Right renal pelvis (tissue), 4 donors: ENCODE results near the gene EXOC6B. TPM values are rescaled to one million over a fixed set of nuclear protein-coding genes. Genes with fewer than 3 reads are reported as not detected.

Source experiments
- DNase-seq, 4 donors: peaks; one replicate each; pipeline ENCODE4 v3.0.0-alpha.2; 2013; ENCODE audit warnings: low read depth in 4 of 4, low spot score in 3 of 4, missing footprints in 1 of 4
- polyA plus RNA-seq, 4 donors: library from polyadenylated mRNA; unstranded; fragments of 120-200 nt; gene quantifications; one replicate each; pipeline ENCODE4 v1.2.1, GENCODE V29; 2013; ENCODE audit not compliant: insufficient read length in 4 of 4

EXOC6B gene
- polyA plus RNA-seq, 4 donors: 20.8 to 25.5 (median 23.7) TPM

DNA sequence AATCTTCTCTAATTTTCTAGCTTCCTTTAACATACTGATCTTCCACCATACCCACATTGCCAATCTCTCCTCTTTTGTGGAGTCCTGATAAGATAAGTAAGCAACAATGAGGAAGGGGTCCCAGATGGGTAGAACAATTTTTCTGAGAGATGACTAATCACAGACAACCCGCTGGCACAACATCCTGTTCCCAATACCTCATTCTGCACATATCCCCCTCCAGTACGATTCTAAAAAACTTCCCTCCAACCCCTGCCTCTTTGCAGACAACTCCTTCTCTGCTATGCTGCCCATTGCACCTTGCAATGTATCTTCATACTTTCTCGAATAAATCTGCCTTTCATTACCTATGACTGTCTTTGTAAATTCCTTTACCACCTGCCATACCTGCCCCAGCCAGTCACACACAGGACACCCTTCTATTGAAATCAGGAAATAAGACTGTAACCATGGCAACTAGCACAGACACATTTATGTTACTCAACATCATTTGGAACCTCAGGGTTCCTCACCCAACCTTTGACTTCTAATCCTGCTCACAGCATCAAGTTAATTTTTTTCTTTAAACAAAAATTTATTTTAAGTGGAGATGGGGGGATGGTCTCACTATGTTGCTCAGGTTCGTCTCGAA, 7.4 kb upstream of the EXOC6B start:
- no peak for DNase-seq

DNA sequence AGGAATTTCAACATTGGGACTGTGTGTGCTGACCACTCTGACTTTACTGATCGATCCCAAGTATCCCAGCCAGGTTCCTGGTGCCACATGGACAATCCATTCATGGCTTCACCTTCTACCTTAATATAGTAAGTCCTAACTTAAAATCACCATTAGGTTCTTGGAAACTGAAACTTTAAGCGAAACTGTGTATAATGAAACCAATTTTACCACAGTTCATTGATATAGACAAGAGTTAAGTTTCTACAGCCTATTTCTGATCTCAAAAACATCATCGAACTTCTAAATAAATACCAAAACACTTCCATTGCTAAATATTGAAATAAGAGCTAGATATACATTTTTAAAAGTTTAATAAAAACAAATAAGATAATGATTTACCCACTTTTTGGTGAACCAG, 4.4 kb upstream of the EXOC6B start:
- DNase-seq: no peak

DNA sequence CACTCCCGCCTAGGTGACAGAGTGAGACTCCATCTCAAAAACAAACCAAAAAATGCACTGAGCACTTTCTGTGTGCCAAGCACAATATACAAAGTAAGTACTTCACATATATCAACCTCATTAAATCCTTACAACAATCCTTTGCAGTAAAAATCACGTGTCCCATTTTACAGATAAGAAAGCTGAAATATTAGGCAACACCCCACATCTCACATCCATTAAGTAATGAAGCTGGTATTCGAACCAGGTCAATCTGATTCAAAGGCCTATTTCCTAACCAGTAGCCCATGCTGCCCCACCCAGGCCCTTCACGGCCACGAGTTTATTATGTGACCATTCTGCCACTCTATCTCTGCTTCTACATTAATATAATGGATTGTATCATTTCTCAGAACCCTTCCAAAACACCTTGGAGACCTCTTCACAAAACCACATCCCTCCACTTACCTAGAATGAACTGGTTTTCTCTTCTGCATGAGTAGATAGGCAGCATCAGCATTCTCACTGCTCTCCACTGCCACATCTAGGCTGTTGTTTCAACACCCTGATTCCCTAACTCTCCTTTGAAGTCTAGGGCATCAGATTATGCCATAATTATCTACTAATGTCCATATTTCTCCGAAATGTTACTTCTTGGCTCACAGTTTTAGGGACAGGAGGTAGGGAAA, 3.1 kb upstream of the EXOC6B start:
- DNase-seq: no peak

DNA sequence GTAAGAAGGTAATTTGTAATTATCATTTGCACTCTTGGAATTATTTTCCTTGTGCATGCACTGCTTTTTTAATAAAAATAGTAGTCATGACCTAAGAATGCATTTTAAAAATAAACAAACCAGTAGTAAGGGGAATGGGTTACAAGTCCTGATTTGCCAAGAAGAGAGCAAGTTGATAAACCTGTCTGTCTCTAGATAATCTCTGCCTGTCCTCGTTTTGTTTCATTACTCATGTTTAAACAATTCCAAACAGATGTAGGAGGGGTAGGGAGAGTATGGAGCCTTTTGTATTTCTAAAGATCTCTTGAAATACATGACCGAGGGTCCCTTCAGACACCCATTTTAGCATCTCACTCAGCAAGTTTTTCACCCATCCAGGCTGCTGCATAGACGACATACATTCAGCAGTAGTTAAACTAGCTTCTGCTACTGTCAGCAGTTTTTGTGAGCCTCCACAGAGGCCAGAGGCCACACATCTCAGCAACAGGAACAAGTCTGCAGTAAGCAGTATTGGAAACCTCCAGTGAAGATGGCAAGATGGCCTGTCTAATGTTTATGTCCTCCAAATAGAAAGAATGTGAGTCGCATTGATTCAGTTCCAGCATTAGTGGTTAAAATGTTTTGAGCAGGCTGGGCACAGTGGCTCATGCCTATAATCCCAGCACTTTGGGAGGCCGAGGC, 2.3 kb upstream of the EXOC6B start:
- DNase-seq: no peak

DNA sequence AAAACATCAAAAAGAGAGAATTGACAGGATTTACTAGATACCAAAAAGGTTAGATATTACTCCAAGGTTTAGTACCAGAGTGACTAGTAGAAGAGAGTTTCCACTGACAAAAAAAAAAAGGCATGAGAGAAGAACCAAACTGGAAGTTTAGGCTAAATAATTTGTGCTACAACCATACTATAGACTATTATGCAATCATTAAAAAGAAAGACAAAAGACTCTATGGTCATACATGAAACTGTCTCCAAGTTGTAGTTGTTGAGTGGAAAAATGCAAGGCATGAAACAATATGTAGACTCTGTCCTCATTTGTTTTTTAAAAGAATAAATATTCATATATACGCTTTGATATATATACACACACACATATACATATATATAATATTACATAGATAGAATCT, 1.7 kb upstream of the EXOC6B start:
- DNase-seq: no peak

DNA sequence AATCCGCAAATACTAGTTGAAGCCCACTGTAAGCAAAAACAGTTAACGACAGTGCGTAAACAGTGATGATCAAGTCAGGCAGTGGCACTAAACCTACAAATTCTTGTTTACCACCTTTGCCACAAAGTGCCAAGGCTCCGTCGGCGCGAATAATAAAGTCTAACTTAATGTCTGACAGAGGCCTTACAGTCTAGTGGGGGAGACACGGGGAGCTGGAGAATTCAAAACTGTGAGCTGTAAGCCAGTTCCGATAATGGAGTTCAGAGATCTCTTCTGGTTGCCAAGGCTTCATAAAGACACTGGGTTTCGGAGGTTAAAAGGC, 284 bp upstream of the EXOC6B start:
- DNase-seq: no peak

DNA sequence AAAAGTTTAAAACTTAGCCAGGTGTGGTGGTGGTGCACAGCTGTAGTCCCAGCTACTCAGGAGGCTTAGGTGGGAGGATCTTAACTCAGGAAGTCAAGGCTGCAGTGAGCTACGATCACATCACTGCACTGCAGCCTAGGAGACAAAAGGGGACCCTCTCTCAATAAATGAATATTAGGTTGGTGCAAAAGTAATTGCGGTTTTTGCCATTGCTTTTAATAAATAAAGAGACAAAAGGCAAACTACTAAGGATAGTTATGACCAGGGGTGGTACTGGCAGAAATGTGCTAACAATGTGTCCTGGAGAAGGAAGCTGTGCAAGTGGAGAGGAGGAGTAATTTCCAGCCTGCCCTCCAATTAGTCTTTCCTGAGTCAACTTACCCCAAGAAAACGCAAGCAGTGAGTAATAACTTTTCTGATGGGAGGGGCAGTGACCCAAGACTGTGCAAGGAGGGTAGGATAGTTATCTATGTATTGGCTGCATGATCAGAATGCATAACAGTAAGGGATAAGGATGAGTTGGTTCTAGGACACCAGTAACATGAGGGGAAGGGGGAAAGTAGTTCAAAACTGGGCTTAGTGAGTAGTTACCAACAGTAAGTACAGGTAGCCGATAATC, 1.5 kb downstream of the EXOC6B start:
- DNase-seq: no peak

DNA sequence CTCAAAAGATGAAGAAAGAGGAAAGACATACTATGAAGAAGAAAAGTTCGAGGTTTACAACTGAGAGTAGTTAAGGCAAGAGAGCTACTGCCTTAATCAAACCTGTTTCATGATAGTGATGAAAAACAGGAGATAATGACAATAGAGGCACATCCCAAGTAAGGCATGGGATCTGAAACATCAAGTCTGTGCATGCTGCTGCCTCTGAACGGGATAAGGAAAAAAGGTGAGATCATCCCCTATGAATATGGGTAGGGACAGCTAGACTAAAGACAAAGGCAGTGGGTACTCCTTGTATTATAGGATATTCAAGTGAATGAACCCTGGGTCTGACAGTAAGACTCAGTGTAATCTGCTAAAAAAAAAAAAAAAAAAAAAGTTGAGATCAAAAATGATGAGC, 3.0 kb downstream of the EXOC6B start:
- no peak for DNase-seq

DNA sequence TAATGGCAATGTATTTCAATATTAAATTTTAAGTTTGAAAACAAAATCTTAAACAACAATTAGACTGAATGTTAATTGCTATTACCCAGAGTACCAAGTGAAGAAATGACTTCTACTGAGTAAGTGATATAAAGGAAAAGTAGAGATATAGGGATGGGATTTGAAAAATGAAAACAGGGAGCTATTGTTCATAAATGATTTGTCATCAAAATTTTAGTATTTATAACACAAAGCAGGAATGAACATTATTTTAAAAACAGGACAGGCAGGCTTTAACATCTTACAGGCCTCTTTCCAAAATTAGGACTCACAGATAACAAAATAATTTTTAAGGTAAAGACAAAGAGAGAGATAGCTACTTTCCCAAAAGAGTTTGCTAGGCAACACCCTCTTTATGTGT, 3.9 kb downstream of the EXOC6B start:
- no peak for DNase-seq

DNA sequence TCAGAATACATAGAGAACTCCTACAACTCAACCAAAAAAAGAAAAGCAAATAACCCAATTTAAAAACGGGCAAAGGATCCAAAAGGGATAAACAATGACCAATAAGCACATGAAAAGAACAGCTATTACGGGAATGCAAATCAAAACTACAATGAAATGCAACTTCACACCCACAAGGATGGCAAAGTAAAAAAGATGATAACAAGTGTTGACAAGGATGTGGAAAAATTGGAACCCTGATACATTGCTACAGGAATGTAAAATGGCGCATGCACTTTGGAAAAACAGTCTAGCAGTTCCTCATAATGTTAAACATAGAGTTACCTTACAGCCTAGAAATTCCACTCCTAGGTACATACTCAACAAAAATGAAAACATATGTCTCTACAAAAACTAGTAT, 4.7 kb downstream of the EXOC6B start:
- no peak for DNase-seq

DNA sequence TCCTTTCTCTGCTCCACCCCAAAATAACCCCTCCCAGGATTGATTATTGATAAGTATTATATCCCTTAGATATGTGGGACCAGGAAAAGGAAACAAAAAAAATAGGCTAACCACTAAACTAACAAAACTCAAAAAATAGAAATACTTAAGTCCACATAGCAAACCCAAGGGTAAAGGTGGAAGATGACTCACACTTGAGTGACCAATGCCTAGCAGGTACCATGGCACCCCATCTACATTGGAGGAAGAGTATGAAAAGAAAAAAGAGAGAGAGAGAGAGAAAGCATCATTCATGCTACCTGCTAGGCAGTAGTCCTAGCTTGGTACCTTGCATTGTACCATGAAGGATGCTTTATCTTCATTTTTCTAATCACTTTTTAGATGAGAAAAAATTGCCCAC, 6.3 kb downstream of the EXOC6B start:
- no peak for DNase-seq

DNA sequence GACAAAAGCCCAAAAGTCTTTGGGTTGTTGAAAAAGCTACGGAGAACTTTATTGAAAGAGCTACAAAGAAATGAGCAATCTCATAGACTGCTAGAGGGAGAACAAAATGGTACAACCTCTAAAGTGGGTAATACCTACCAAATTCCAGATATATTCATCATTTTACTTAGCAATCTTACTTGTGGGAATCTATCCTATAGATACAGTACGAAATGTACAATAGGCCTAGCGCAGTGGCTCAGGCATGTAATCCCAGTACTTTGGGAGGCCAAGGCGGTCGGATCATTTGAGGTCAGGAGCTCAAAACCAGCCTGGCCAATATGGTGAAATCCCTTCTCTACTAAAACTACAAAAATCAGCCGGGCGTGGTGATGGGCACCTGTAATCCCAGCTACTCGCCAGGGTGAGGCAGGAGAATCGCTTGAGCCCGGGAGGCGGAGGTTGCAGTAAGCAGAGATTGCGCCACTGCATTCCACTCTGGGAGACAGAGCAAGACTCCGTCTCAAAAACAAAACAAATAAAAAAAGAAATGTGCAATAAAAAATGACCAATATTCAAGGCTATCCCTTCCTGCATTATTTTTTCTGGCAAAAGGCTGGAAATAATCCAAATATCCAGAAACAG, 10.1 kb downstream of the EXOC6B start:
- DNase-seq: no peak

DNA sequence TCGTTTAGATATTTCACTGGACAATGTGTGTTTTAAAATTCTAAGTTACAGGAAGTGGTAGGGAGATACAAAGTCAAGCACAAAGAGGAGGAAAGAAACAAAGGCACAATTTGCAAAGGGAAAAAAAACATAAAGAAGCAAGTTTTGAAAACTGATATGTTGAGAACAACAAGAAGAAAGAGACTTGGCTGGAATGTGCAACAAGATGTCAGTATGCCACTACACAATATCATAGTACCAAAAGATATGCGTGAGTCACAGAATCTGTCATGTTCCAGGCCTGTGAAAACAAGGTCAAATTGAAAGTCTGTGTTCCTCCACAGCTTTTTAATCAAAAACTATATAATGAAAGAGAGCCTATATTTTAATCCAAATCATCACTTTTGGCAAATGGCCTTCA, 12.0 kb downstream of the EXOC6B start:
- DNase-seq: no peak

DNA sequence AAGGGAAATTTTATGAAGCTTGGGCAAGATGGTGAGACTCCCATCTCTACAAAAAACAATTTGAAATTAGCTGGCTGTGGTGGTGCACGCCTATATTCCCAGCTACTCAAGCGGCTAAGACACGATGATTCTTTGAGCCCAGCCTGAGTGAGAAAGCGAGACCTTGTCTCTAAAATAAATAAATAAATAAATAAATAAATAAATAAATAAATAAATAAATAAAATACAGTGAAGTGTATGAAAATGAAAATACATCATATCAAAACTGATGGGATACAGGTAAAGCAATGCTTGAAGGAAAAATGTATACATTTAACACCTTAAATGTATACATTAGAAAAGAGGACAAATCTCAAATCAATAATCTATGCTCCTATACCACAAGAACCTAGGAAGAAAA, 15.7 kb downstream of the EXOC6B start:
- no peak for DNase-seq

DNA sequence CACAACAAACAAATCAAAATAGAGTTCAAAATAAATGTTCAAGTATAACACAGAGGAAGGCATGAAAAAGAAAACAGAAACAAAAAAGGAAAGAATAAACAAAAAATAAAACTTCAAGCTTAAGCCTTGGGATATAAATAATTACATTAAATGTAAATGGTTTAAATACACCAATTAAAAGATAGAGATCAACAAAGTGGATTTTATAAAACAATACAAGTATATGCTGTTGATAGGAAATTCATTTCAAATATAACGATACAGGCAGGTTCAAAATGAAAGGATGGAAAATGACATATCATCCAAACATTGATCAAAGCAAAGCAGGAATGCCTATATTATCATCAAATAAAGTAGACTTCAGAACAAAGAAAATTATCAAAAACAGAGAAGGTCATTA, 16.7 kb downstream of the EXOC6B start:
- DNase-seq: no peak

DNA sequence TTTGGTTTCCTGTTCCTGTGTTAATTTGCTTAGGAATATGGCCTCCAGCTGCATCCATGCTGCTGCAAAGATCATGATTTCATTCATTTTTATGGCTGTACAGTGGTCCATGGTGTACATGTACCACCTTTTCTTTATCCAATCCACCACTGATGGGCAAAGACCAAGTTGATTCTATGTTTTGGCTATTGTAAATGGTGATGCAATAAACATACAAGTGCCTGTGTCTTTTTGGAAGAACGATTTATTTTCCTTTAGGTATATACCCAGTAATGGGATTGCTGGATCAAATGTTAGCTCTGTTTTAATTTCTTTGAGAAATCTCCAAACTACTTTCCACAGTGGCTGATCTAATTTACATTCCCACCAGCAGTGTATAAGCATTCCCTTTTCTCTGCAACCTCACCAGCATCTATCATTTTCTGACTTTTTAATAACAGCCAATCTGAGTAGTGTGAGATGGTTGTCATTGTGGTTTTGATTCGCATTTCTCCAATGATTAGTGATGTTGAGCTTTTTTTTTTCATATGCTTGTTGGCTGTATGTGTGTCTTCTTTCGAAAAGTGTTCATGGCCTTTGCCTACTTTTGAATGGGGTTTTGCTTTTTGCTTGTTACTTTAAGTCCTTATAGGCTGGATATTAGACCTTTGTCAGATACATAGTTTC, 19.4 kb downstream of the EXOC6B start:
- DNase-seq: no peak

DNA sequence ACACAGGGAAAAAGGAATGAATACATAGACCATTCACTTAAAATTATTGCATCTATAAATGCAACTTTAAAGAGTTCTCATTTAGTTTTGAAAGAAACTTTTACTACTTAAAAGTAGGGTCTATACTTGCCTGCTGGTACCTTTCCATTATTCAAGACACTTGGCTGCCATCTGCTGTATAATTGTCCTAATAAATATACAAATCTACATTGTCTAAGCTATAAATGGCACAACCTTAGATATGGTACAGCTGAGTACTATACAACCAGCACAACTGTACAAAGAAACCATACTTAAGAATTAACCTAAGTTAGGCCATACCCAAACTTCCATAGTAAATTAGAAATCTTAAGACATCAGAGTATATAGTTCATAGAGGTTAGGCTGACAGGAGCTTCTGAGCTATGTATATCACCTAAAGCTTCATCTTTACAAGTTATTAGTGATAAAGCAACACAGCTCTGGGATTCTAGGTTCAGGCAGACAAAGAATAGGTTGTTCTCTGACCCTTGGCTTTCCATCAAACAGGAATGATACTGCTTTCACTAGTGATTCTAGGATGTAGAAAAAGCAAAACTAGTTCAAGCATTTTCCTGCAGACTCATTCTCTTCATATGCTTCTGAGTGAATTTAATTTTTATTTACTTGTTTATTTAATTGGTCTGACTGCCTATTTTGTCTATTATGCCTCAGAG, 22.1 kb downstream of the EXOC6B start:
- DNase-seq: no peak

DNA sequence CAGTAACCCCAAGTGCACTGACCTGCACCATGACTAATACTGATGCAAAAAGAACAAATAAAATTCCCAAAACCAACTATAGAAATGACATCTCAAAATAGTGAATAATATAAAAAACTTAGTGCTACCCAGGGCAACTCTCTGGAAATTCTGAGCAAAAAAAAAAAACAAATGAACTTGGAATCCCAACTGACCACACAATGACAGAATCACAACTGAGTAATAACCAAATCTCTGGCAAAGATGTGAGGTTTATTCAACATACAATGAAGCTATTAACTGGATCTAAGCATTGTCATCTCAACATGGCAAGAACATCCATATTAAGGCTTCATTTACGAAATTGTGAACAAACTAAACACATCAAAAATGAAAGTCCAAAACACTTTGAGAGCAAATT, 22.7 kb downstream of the EXOC6B start:
- DNase-seq: no peak

DNA sequence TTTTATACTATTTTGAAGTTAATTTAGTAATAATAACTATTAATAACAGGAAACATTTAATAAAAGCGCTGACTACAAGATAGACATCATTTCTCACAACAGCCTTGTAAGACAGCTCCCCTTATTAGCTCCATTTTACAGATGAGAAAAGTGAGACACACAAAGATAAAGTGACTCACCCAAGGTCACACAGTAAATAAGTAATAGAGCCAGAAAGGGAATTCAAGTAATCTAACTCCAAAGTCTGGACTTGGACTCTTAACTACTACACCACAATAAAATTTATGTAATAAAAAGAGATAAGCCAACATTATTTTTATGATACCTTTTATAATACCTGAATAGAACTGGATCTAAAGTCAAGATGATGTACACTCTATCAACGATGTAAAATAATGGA, 25.3 kb downstream of the EXOC6B start:
- DNase-seq: no peak

DNA sequence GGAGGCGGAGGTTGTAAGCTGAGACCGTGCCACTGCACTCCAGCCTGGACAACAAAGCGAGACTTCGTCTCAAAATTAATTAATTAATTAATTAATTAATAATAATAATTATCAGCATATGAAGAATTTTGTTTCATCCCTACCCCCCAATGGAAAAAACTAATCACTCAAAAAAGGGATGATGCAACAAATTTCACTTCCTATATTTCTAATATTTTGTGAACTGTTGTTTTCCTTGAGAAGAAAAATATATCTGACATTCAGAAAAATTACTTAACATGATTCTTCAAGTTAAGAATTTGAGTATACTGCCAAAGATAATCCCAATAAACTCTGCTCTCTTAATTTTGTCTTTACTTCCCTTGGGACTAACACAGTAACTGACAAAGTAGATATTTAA, 28.1 kb downstream of the EXOC6B start:
- DNase-seq: no peak
